ENCODE results near the gene AHCYL1. TPM values are rescaled to one million over a fixed set of nuclear protein-coding genes. Genes with fewer than 3 reads are reported as not detected.

The AHCYL1 gene
- total and polyA plus RNA-seq, 2 donors (not counting 3 experiments of a cell fraction or from before 2014, with no cell fraction given) = 49.2 to 74.2 TPM

GRCh38 chr1:109990302-109990653 is 5.7 kb downstream of the AHCYL1 start:
- intact Hi-C loops (cut with micrococcal nuclease) = no loop called here

More at GRCh38 chr1:109990302-109990653, 5.7 kb downstream of the AHCYL1 start:
- TF ChIP-seq MAX (IDR thresholded peaks at IDR 0.05; ENCODE audit: insufficient read depth, insufficient read length) (no peak), FOS (IDR thresholded peaks at IDR 0.05; ENCODE audit: borderline replicate concordance, insufficient read depth, low read length) (no peak), CTCF (IDR thresholded peaks at IDR 0.05; ENCODE audit: extremely low read depth in 1 of 2, insufficient read depth in 1 of 2, low read depth in 1 of 2, low read length in 2 of 2) (no peak), POLR2AphosphoS5 (IDR thresholded peaks at IDR 0.05; ENCODE audit: insufficient read depth, low read depth, low read length) (no peak)
- Histone ChIP-seq H2AFZ (ENCODE audit: low read depth, low read length) (no peak overlapping the region), H3K4me3 (replicated peaks in 1 of 3; ENCODE audit: insufficient read depth in 1 of 3, low read depth in 1 of 3, low read length in 3 of 3) (no peak overlapping the region), H3K36me3 (ENCODE audit: control insufficient read depth in 2 of 2, extremely low read depth in 1 of 2, insufficient read depth in 2 of 2, low read length in 2 of 2) (peaks cover 0 to 2% of the 10 kb centered on the region in 2 experiments), H3K4me1 (ENCODE audit: control insufficient read depth, extremely low read depth, insufficient read depth, low read length) (peaks cover 17% of the 10 kb centered on the region), H4K20me1 (replicated peaks; ENCODE audit: control insufficient read depth, extremely low read depth, insufficient read depth, low read length) (no peaks in the 10 kb centered on the region), H3K9me1 (replicated peaks; ENCODE audit: control insufficient read depth, extremely low read depth, insufficient read depth, low read length) (no peaks in the 10 kb centered on the region), H3K9me3 (replicated peaks; ENCODE audit: control insufficient read depth, insufficient read depth, low read length) (no peaks in the 10 kb centered on the region), H3K79me2 (ENCODE audit: control insufficient read depth, insufficient read depth, low read length) (peaks cover 84% of the 10 kb centered on the region), H3K9ac (replicated peaks; ENCODE audit: extremely low read depth, insufficient read depth, low read length) (no peak overlapping the region), H3K27me3 (ENCODE audit: control insufficient read depth in 2 of 2, insufficient read depth in 2 of 2, low read length in 2 of 2) (no peaks in the 10 kb centered on the region), H3K27ac (ENCODE audit: insufficient read depth, low read depth, low read length) (no peak overlapping the region), H3K4me2 (ENCODE audit: insufficient read depth, low read length) (no peak overlapping the region)
- ChIA-PET CTCF (no interaction called here), POLR2A (no interaction called here)
- no TSS peak for BruUV-seq (replicated peaks)
- dilution Hi-C loops (cut with MboI; ENCODE audit: extremely low pct_ligation_motif_present, low sequenced_read_pairs) = no loop called here
- DNase-seq (ENCODE audit: low read depth, low spot score) (no peak), FAIRE-seq (no peak)
